CD4-positive, alpha-beta T cell treated with Interleukin-12 subunit alpha and Interleukin-12 subunit beta, for 1 hour (primary cell): ENCODE measurements around the gene KICS2.
A peak's percentile ranks its signal among the peaks of the same experiment; 100 is the strongest.
"Not testable (repeated sequence)": the region's sequence is repeated elsewhere in the genome, so short reads cannot be mapped to it uniquely, and the experiment has no call there.

ENCODE experiments used
- DNase-seq: peaks from one replicate; pipeline ENCODE4 v3.0.0-alpha.2; 2020

Gene KICS2

DNA sequence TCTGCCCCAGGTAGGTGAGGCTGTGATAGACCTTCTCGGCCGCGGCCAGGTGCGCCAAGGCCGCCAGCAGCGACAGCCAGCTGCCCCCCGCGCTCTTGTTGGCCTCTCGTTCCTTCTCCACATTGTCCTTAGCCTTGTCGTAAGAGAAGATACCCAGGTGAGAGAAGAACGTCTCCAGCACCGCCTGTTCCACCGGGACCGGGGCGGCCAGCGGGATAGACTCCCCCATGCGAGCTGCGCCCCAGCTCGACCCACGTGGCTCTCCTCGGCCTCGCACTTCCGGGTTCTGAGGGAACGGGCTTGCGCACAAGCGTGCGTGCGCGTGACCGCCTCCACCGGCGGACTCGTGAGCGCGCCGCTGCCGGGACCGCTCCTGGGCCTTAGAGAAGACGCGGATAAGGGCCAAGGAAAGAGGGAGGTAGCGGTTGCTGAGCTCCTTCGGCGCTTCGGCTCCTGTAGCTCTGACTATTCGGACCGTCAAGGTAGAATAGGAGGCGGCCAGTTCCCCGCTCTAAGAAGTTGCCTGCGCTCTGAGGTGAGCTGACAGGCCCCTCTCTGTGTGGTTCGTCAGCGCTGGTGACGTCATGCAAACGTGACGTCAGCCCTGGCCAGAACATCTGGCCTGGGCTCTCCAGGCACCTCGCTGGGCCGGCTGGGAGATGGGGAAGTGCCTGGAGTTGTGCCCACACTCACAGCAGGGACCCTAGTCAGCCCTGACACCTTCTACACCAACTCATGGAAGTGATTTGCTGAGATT lies at the start of gene KICS2:
Gene KICS2, minus strand, starts transcription at position 288 of the 757 bp plus-strand sequence. Its CDS starts 59 bp downstream, at position 229.
- peak; percentile 91 for DNase-seq

DNA sequence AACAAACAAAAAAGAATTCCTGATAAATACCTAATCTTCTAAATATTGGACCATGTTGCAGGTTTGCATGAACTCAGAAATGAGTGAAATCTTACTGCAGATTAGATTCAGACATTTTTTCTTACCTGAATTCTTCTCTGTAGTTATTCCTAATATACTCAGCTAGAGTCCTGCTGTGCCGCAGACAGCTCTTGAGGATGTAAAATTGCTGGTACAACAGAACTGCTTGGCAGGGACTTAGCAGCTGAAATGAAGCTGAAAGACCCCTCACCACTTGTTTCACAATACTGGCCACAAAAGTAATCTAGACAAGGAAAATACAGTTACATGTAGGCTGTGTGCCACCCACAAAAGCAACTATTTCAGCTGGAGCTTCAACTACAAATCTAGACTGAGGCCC lies 48.3 kb upstream of the KICS2 start:
- no peak for DNase-seq

DNA sequence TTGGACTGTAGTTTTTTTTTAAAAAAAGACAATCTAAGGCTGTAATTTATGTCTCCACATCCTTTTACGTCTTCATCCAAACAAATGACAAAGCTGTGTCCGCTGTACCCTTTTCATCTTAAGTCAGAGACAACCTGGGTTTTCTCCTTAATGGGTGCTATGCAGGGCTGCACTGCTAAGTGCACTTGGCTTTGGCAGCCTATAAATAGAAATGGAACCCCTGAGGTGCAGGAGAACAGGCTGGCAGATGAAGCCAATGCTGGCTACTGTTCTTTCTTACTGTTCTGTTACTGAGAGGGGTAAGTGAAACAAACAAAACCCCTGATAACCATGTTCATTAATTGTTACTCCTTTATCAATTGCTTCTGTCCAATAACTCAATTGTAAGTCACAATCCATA lies 47.1 kb upstream of the KICS2 start:
- no peak for DNase-seq

DNA sequence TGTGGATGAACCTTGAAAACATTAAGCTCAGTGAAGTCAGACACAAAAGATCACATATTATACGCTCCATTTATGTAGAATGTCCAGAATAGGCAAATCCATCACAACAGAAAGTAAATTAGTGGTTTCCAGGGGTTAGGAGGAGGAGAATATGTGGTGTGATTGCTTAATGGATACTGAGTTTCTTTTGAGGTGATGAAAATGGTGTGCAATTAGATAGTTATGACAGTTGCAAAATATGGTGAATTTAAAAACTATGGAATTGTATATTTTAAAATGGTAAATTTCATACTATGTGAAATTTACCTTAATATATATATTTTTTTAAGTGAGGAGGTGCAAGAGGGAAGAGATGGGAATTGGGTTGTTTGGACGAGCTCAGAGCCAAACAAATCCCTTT lies 46.3 kb upstream of the KICS2 start:
- DNase-seq, result no peak

DNA sequence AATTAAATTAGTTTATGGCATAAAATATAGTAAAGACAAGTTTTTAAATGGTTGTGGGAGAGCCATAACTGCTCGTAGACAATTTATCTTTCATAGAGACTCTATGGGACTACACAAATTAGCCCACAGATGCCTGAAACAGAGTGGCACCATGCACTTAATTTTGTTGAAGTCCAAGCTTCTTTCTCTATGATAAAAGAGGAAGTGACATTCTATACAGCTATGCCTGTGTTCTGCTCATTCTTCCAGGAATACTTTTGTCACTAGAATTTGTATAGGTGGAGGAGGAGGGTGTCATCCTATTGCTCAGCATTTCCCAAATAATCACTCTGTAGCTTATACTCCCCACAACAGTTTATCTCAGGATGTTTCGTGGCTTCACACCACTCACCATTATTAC lies 43.7 kb upstream of the KICS2 start:
- DNase-seq, result no peak

DNA sequence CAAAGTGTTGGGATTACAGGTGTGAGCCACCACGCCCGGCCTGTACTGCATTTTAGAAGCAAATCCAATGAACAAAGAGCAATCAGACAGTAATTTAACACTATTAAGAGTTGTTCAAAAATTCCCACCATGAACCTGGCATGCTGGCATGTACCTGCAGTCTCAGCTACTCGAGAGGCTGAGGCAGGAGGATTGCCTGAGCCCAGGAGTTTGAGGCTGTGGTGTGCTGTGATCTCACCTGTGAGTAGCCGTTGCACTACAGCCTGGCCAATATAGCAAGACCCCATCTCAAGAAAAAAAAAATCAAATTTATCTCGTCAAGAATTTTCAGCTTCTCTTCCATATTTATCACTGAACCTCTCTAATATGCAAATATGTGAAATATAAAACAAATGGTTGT lies 39.7 kb upstream of the KICS2 start:
- DNase-seq, result no peak

DNA sequence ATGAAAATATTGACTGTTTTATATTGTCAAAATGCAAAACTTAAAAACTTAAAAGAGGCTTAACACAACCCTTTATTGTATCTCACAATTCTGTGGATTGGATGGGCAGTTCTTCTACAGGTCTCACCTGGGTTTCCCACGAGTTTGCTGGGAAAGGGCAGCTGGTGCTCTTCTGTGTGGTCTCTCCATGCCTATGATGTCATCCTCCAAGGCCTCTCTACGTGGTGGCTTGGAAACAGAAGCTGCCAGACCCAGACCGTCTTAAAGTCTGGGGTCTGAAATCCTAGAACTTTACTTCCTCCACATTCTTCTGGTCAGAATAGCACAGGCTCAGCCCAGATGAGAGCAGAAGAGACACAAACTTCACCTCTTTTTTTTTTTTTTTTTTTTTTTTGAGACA lies 36.5 kb upstream of the KICS2 start:
- DNase-seq, result no peak

DNA sequence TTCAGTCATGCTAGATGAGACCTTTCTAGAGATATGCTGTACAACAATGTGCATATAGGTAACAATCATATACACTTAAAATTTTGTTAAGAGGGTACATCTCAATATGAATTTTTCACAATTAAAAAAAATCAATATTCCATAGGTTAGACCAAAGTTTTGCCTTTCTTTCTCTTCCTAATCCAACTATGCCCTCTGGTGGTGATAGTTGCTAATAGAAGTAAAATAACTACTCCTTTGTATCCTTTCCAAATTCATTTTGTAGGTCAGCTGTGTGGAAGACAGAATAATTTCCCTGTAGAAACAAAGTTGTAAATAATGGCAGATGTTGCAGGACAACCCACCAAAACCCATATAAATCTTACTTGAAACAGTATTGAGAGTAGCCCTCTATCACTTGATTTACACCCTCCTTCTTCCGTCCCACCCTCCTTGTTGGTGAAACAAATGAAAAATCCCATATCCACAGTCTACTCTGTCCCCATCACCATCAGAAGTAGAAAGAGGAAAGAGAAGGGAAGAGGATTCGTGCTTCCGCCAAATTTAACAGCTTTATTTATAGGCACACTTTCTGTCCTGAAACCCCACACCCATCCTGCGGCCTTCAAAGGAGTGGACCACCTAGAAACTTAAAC lies 34.2 kb upstream of the KICS2 start:
- peak; percentile 65 for DNase-seq

DNA sequence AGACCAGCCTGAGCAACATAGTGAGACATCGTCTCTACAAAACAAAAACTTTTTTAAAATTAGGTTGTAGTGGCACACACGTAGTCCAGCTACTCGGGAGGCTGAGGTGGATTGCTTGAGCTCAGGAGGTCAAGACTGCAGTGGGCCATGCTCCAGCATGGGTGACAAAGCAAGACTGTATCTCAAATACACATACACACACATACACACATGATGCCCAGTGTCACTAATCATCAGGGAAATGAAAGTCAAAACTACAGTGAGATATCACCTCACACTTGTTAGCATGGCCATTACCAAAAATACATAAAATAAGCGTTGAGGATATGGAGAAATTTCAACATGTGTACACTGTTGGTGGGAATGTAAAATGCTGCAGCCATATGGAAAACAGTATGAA lies 33.2 kb upstream of the KICS2 start:
- no peak for DNase-seq

DNA sequence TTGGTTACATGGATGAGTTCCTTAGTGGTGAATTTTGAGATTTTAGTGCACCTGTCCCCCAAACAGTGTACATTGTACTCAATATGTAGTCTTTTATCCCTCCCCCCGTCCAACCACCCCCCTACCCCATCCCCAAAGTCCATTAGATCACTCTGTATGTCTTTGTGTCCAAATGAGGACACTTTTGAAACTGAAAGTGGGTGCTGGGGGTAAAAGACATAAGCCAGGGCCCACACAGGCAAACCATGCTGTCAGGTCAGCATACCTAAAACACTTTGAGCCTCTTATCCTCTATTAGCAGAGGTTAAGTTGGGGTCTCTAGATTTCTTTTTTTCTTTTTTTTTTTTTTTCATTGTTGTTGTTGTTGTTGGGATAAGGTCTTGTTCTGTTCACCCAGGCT lies 31.3 kb upstream of the KICS2 start:
- no peak for DNase-seq

DNA sequence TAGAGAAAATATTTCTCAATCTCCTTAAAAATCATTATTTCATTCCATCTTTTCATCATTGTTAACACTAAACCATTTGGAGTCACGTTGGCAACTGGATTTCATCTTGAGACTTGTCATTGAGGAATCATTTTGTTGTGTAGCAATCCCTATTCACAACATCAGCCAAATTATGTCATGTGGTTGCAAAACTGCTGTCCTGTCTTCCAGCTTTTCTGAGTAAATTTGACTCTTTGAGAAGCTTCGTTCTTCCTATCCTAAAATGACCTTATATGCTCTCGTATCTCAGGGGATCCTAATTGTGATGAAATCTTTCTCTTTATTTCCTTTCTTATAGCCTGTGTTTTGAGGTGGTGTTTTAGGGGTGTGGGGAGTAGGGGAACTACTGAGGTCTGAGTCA lies 30.6 kb upstream of the KICS2 start:
- DNase-seq, result no peak

DNA sequence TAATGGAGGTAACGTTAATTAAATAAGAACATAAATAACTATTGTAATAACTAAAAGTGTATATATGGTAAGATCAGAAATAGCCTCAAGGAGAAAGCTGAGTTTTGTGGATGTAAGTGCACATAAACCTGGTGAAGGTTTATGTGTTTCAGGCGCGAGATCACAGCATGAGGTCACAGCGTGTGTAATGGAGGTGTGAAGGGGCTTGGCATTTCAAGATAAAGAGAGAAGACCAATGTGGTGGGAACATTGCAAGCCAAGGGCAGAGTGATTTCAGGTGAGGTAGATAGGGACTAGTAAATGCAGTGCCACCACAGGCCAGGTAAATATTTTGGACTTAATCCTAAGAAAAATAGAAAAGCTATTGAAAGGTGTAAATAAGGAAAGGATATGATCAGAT lies 21.7 kb upstream of the KICS2 start:
- no peak for DNase-seq

DNA sequence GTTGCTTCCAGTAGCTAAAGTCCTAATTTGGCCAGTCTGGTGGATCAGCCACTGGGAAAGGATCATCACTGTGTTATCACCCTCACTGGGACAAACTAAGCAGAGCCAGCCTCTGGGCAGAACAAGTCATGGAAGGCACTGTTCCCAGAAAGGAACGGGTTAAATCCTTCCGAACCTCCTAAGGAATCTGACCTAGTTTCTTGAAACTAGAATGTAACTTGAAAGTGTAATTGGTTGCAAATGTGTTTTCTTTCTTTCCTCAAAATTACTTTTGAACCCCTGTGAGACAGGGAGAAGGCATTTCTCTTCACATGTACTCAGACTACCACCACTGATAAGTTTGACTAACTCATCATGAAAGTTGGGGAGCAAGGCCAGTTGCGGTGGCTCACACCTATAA lies 18.7 kb upstream of the KICS2 start:
- no peak for DNase-seq

DNA sequence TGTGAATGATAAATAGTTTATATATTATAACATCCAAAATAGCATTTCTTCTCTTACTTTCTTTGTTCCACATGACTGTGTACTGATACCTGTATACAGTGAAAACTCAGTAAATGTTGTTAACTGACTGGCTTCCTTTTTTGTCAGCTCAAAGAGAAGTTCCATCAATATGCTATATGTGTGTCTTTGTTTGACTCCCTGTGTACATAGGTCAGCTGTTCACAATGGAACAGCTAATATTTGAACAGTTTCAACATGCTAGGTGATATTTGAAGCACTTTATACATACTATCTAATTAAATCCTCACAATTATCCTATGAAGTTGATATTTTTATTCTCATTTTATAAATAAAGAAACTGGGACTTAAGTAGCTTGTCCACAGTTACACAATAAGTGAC lies 15.3 kb upstream of the KICS2 start:
- no peak for DNase-seq

DNA sequence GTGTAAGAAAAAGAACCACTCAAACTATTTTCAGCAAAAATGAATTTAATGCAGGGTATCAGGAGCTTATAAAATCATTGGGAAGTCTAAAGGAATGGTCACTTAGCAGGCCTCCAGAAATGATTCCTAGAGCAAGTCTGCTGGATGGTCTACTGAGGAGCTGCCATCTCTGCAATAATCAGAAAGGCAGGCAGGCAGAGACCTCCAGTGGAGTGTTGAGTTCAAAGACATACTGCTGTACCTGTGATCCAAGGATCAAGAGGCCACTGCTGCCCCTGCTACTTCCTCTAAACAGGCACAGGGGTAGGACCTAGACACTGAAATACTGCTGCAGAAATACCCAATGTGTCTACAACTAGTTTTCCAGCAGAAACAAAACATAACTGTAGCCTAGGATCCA lies 14.5 kb upstream of the KICS2 start:
- DNase-seq, result no peak

DNA sequence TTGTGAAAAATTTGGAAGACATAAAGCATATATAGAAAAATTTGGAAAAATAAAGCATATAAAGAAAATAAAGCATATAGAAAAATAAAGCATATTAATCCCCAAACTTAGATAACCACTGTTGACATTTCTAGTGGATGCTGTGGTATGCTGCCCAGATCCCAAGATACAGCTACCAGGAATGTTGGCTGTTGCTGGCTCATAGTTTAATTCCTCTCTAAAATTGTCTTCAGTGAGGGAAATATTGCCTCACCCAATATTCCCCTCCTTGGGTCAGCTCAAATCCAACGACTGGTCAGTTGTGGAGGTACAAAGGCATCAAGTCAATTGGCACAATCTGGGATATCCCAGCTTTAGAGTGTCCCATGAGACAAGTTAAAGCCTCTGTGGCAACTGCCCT lies 10.1 kb upstream of the KICS2 start:
- DNase-seq, result no peak

DNA sequence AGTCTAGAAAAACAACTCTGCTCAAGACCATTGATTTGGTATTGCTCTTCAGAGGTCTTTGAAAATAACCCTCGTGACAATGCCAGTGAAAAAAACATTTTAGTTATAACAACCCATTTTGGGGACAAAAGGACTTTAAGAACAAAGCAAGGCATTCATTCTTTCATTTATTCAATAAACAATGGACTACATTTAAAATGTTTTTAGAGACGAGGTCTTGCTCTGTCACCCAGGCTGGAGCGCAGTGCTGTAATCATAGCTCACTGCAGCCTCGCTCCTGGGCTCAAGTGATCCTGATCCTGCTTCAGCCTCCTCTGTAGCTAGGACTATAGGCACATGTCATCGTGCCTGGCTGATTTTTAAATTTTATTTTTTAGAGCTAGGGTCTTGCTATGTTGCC lies 7.7 kb upstream of the KICS2 start:
- DNase-seq, result no peak

DNA sequence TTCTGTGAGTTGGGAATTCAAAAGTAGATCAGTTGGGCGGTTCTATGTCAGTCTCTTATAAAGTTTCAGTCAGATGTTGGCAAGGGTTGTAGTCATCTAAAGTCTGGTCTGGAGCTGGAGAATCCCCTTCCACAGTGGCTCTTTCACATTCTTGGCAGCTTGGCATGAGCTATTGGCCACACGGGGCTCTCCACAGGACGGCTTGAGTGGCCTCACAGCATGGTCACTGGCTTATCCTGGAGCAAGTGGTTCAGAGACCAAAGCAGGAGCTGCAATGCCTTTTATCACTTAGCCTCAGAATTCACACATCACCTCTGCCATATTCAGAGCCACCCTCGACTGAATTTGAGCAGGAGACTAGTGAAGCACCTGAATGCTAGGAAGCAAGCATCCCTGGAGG lies 7.1 kb upstream of the KICS2 start:
- no peak for DNase-seq

DNA sequence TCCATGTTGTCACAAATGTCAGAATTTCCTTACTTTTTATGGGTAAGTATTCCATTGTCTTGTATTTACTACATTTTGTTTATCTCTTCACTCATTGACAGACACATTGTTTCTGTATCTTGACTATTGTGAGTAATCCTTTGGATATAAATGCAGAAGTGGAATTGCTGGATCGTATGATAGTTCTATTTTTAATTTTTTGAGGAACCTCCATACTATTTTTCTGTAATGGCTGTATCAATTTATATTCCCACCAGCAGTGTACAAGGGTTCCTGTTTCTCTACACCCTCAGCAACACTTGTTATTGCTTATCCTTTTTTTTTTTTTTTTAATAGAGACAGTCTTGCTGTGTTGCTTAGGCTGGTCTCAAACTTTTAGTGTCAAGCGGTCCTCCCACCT lies 3.5 kb upstream of the KICS2 start:
- DNase-seq, result no peak

DNA sequence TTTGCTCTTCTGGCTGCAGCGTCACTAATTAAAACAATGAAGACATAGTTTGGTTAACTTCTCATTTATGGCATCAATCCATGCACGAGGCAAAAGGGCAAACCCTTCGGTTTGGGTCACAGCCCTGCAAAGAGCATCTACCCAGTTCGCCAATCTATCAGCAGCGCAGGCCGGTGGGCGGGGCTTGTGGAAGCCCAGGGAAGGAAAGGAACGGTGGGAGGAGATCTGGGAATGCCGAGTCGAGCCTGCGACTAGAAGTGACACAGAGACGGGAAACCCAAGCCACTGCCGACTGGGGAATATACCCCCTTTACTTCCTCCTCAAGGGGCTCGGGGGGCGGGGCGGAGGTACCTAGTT lies 466 bp downstream of the KICS2 start:
- peak; percentile 59 for DNase-seq

DNA sequence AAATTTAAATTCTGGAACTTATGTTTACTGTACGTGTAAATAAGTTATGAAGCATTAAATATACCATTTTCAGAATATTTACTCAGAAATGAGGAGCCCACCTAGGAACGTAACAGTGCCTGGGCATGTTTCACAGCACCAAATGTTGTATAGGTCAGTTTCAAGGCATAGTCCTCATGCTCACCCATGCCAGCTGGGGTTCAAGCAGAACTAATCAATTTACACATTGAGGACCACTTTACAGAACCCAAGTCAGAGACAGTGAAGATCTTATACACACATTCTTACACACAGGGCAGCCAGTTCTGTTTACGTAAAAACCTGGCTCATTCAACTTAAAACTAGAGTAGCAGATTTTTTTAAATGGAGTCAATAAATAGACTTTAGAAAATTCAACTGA lies 2.0 kb downstream of the KICS2 start:
- no peak for DNase-seq

DNA sequence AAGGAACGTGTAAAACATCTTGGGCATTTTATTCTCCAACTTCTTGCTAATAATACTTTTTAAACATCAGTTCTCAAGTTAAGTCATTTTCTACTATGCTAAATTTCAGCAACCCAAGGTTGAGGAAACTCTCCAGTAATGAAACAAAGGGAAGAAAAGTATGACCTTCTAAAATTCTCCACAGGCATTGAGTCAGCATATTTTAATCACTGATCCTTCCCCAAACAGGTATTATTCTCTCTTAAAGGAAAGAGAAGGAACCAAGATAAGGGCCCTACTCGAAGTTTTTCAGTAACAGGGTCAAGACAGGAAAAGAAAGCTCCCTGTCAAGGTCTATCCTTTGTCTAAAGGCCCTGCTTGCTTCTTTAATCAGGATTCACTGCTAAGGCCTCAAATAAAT lies 3.0 kb downstream of the KICS2 start:
- DNase-seq, result no peak

DNA sequence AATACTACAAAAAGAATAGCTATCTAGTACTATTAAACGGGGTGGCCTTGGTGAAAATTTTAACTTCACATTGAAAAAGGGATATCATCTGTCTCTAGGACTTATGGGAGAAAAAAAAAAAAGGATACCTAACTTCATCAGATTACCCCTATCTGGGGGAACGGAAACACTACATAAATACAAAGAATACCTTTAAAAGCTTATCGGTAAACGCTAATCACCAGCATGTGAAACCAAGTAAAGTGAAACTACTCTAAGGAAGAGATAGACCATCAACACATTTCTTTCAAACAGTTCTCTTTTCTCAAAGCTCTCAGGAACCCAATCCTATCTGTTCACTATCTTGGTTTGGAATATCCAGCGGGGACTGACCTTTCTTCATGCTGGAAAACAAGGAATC lies 3.5 kb downstream of the KICS2 start:
- peak; percentile 18 for DNase-seq

DNA sequence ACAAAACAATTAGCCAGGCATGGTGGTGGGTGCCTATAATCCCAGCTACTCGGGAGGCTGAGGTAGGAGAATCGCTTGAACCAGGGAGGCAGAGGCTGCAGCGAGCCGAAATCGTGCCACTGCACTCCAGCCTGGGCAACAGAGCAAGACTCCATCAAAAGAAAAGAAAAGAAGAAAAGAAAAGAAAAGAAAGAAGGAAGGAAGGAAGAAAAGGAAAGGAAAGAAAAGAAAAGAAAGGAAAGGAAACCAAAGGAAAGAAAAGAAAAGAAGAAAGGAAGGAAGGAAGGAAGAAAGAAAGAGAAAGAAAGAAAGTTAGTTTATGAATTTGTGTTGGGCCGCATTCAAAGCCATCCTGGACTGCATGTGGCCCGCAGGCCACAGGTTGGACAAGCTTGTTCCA lies 4.5 kb downstream of the KICS2 start:
- not testable (repeated sequence) for DNase-seq

DNA sequence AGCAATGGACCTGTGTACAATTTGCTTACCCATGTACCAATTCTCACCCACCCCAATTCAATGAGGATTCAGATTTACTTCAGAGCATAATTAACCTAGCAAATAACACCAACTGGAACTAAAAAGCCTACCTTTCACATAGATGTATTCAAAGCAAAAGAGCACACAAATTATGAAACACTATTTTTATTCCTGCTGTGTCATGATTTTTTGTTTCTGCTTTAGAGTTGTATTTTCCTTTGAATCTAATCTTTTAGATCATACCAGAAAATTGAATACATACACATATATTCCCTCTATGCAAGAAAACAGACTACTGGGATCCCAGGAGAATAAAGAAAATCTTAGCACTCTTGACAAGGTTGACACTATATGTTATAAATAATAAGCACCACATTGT lies 5.9 kb downstream of the KICS2 start:
- no peak for DNase-seq
